Keratinocyte (primary cell): ENCODE measurements around the gene PCDH15.

ENCODE experiments used
- CTCF ChIP-seq, 3 experiments: IDR thresholded peaks in 1 of 3; conservative IDR thresholded peaks in 1 of 3; optimal IDR thresholded peaks in 1 of 3; 2 replicates in 2 of 3; 3 replicates in 1 of 3; pipeline versions ENCODE3 to v1.5.1; 2011; ENCODE audit warnings: low read length in 3 of 3, mild to moderate bottlenecking in 3 of 3, moderate library complexity in 2 of 3, control low read depth in 1 of 3, inconsistent platforms in 1 of 3; ENCODE audit not compliant: insufficient read depth in 2 of 3; ENCODE audit errors: extremely low read depth in 1 of 3
- EZH2 ChIP-seq: IDR thresholded peaks from one replicate; pipeline ENCODE4 v1.6.1; 2012; ENCODE audit warnings: inconsistent platforms, mild to moderate bottlenecking, low read length, moderate library complexity

DNA sequence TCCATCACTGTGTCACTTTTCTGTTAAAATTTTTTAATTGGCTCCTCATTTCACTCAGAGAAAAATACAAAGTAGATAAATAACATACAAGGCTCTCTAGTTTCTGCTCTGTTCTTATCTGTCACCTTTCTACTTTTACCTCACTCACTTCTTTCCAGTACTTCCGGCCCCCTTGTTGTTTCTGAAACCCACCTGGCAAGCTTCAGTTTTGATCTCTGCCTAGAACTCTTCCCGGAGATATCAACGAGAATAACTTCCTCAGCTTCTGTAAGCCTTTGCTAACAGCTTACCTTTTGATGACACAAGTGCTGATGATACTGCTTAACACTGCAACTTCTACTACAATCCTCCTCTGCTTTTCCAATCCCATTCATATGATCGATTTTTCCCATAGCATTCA is 566.2 kb downstream of the PCDH15 start:
- no peak for TF ChIP-seq CTCF (optimal IDR thresholded peaks at IDR 0.05 in 1 of 3, IDR thresholded peaks at IDR 0.05 in 1 of 3, conservative IDR thresholded peaks at IDR 0.05 in 1 of 3; ENCODE audit: extremely low read depth in 1 of 3, insufficient read depth in 2 of 3, low read length in 3 of 3)
- TF ChIP-seq EZH2: no peak
